SK-N-SH (cell line): ENCODE measurements around the gene DLG1.

ENCODE experiments used
- NFIC ChIP-seq: IDR thresholded peaks from 2 replicates; pipeline ENCODE4 v1.4.0; 2012; ENCODE audit warnings: borderline replicate concordance
- SMC3 ChIP-seq: IDR thresholded peaks from 2 replicates; pipeline ENCODE4 v1.6.1; 2012; ENCODE audit warnings: low read depth, low read length, improper control_type of control experiment
- TF ChIP-seq, protein P1 (sequence below): IDR thresholded peaks from 2 replicates; pipeline ENCODE4 v1.4.0; 2012; ENCODE audit warnings: low read depth

DNA sequence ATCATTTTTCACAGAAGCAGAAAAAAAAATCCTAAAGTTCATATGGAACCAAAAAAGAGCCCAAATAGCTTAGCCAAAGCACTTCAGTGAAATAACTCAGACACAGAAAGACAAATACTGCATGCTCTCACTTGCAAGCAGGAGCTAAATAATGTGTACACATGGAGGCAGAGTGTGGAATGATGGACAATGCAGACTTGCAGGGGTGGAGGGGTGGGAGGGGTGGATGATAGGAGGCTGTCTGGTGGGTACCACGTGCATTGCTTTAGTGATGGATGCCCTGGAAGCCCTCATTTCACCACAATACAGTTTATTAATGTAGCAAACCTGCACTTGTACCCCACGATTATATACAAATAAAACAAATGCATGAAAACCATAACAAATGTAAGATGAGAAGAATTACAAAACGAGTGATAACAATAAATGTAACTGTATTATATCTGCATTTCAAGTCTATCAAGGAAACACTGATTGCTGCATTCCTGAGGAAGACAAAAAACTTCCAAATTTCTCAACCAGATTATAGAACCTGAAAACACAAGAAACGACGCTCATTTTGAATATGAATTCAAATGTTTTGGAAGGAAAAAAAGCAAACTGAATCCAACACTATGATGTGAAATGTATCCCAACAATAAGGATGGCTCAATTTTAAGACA is 96.5 kb downstream of the DLG1 start:
- TF ChIP-seq SMC3 (no peak), NFIC (no peak)
- TF ChIP-seq, protein P1, sequence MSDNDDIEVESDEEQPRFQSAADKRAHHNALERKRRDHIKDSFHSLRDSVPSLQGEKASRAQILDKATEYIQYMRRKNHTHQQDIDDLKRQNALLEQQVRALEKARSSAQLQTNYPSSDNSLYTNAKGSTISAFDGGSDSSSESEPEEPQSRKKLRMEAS, result no peak
